Spinal cord (tissue), 10 donors: ENCODE results near the gene CASZ1. TPM values are rescaled to one million over a fixed set of nuclear protein-coding genes. Genes with fewer than 3 reads are reported as not detected.

Source experiments
- DNase-seq, 6 donors: peaks; one replicate each; pipeline versions ENCODE4 v3.0.0 to v3.0.0-alpha.2; 2013 to 2015; ENCODE audit warnings: low spot score in 6 of 6, low read depth in 4 of 6
- H3K27ac ChIP-seq: one replicate; pipeline ENCODE4 v1.5.1; 2013; ENCODE audit warnings: low read depth, low read length, control low read depth
- H3K27me3 ChIP-seq: one replicate; pipeline ENCODE4 v1.6.1; 2013; ENCODE audit warnings: low read length; ENCODE audit not compliant: control insufficient read depth, insufficient read depth
- H3K36me3 ChIP-seq: one replicate; pipeline ENCODE4 v1.6.1; 2013; ENCODE audit warnings: low read length; ENCODE audit not compliant: control insufficient read depth, insufficient read depth
- H3K4me1 ChIP-seq: one replicate; pipeline ENCODE4 v1.6.1; 2013; ENCODE audit warnings: low read length; ENCODE audit not compliant: control insufficient read depth, insufficient read depth
- H3K4me3 ChIP-seq: one replicate; pipeline ENCODE4 v1.5.1; 2013; ENCODE audit warnings: low read depth, low read length, control low read depth
- H3K9me3 ChIP-seq: one replicate; pipeline ENCODE4 v1.6.1; 2013; ENCODE audit warnings: low read length; ENCODE audit not compliant: control insufficient read depth, insufficient read depth
- WGBS: methylation state at CpG from one replicate; pipeline ENCODE4 v1.1.5; 2013; ENCODE audit warnings: missing lambda C conversion rate; ENCODE audit not compliant: insufficient coverage; 5-methylcytosine and 5-hydroxymethylcytosine counted together
- polyA plus RNA-seq, 2 donors: library from polyadenylated mRNA; unstranded; fragments of 120-200 nt; gene quantifications; one replicate each; pipeline ENCODE4 v1.2.1, GENCODE V29; 2013; ENCODE audit not compliant: insufficient read length in 2 of 2
- total RNA-seq, 2 donors: library from RNA; depleted of rRNA in 1 of 2; stranded (reverse); fragments of 120-200 nt in 1 of 2; fragments of >200 nt in 1 of 2; gene quantifications; one replicate each; pipeline versions ENCODE4 v1.2.3 to v1.2.4, GENCODE V29; 2013 to 2014
- donor health status: healthy.

Gene CASZ1
- total and polyA plus RNA-seq, 4 donors, result 6.0 to 18.7 (median 11.3) TPM

DNA sequence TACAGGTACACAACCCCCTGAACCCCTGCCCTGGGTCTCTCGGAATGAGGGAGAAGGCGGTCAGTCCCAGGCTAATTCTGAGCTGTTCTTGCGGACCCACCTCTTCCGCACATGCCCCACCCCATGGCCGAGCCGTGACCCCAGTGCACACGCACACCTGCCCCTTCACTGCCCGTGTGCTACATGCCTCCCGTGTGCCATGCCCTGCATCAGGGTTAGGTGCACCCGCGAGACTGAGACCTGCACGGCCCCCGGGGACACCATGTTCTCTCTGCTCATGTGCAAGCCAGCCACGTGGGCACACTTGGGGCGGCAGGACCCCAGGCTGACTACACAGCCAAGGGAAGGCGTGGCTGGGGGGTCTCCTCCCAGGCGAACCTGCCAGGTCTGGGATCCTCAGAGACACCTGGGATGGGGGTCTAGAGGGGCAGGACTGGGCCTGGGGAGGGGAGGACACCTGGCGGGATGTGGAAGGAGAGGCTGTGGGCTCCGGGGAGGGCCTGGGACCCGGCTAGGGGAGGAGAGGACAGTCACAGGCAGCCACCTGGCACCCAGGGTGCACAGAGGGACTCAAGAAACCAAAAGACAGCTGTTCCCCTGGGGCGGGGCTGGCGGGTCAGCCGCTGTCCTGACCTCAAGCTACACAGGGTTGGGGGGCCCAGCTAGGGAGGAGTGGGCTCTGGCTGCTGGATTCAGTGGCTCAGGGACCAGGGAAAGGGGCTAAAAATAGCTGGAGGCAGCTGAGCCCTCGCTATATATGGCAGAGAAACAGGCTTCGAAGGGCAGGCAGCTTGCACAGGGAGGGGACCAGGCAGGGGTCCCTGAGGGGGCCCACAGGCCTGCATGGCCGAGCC, 133.4 kb downstream of the CASZ1 start:
- peak overlapping the region; percentile 73 for H3K27ac ChIP-seq
- H3K27me3 ChIP-seq, result peaks cover 10% of the 10 kb centered on the region
- H3K4me1 ChIP-seq, result peaks cover 47% of the 10 kb centered on the region
- H3K9me3 ChIP-seq, result no peaks in the 10 kb centered on the region
- H3K36me3 ChIP-seq, result peaks cover 54% of the 10 kb centered on the region
- WGBS, result 68% methylated on average over 26 of the region's 26 CpGs
- no peak overlapping the region for H3K4me3 ChIP-seq
- DNase-seq, result no peak

DNA sequence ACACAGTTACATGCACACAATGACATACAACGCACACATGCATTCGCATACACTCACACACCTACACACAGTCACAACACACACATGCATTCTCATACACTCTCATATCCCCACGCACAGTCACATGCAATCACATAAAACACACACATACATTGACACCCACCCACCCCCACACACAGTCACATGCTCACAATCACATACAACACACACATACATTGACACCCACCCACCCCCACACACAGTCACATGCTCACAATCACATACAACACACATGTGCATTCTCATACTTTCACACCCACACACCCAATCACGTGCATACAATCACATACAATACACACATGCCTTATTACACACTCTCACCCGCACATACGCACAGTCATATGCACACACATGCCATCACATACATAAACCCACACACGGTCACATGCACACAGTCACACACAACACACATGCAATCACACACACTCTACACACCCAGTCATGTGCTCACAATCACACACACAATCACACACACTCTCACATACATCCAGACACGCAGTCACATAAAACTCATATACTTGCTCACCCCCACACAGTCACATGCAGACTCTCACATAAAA, 134.3 kb downstream of the CASZ1 start:
- Histone ChIP-seq H3K27ac (no peak overlapping the region), H3K36me3 (peaks cover 54% of the 10 kb centered on the region)
- 95% methylated on average over 8 of the region's 8 CpGs for WGBS

DNA sequence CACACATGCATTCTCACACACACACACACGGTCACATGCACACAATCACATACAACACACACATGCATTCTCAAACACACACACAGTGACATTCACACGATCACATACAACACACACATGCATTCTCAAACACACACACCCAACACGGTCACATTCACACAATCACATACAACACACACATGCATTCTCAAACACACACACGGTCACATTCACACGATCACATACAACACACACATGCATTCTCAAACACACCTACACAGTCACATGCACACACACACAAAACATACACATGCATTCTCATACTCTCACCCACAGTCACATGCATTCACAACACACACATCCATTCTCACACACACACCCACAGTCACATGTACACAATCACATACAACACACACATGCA, 135.0 kb downstream of the CASZ1 start:
- DNase-seq, result no peak
- no peaks in the 10 kb centered on the region for H3K9me3 ChIP-seq
- peaks cover 58% of the 10 kb centered on the region for H3K36me3 ChIP-seq
- 93% methylated on average over 5 of the region's 5 CpGs for WGBS
- no peak overlapping the region for H3K4me3 ChIP-seq
- no peak overlapping the region for H3K27ac ChIP-seq
- peaks cover 6% of the 10 kb centered on the region for H3K27me3 ChIP-seq
- H3K4me1 ChIP-seq, result peaks cover 31% of the 10 kb centered on the region

More for the DNA sequence above, 134.3 kb downstream of the CASZ1 start:
- DNase-seq, result no peak
- Histone ChIP-seq H3K4me3 (no peak overlapping the region), H3K27me3 (peaks cover 10% of the 10 kb centered on the region), H3K4me1 (peaks cover 38% of the 10 kb centered on the region), H3K9me3 (no peaks in the 10 kb centered on the region)

DNA sequence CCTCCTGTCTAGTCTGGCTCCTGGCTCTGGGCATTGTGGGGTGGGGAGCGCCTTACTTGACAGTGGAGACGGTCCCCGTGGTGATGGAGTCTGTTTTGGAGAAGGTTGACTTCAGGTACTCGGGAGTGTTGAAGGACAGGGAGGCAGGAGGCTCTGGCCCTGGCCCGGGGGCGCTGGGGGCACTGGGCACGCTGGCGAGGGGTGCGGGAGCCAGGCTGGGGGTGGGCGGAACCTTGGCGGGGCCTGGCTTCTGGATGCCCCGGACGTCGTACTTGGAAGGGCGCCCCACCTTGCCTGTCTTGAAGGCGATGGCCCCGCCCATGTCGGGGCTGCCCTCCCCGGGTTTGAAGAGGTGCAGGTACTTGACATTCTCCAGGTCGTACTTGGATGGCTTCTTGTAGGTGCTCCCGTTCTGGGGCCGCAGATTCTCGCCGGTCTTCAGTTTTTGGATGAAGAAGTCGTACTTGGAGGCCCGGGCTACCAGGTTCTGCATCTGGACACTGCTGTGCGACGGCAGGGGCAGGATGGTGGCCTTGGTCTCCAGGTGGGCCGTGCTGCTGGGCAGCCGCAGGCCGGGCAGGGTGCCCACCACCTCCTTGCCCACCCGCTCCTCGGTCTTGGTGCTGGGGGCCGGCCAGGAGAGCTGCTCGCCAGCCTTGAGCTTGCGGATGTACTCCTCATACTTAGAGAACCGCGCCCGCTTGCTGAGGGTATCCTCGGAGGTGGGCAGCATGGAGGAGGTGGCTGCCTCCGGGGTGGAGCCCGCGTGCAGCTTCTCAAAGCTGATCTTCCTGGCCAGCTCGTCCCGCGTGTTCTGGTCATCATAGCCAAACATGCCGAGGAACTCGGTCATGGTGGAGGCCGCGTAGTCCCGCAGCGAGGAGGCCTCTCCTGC, 136.6 kb downstream of the CASZ1 start:
- 93% methylated on average over 41 of the region's 52 CpGs for WGBS
- Histone ChIP-seq H3K27me3 (no peaks in the 10 kb centered on the region), H3K4me3 (no peak overlapping the region), H3K9me3 (no peaks in the 10 kb centered on the region), H3K4me1 (peaks cover 21% of the 10 kb centered on the region), H3K27ac (no peak overlapping the region), H3K36me3 (peaks cover 64% of the 10 kb centered on the region)
- no peak for DNase-seq

DNA sequence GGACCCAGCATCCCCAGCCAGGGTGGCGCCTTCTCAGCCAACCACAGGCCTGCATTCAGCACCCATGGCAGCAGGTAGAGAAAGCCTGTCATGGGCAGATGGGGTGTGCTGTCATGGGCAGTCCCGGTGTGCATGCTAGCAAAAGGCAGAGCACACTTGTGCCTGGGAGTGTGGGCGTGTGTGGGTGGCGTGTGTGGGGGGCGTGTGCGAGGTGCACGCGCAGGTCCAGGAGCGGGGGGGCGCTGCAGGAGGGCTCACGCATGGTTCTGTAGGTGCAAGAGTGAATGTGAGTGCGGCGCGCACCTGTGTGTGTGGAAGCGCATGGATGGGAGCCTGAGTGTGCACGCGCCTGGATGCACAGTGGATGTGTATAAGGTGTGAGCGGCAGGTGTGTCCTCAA, 137.2 kb downstream of the CASZ1 start:
- no peak overlapping the region for H3K4me3 ChIP-seq
- no peaks in the 10 kb centered on the region for H3K9me3 ChIP-seq
- 97% methylated on average over 16 of the region's 18 CpGs for WGBS
- no peak overlapping the region for H3K27ac ChIP-seq
- peaks cover 16% of the 10 kb centered on the region for H3K4me1 ChIP-seq
- peaks cover 62% of the 10 kb centered on the region for H3K36me3 ChIP-seq
- no peaks in the 10 kb centered on the region for H3K27me3 ChIP-seq
- no peak for DNase-seq

DNA sequence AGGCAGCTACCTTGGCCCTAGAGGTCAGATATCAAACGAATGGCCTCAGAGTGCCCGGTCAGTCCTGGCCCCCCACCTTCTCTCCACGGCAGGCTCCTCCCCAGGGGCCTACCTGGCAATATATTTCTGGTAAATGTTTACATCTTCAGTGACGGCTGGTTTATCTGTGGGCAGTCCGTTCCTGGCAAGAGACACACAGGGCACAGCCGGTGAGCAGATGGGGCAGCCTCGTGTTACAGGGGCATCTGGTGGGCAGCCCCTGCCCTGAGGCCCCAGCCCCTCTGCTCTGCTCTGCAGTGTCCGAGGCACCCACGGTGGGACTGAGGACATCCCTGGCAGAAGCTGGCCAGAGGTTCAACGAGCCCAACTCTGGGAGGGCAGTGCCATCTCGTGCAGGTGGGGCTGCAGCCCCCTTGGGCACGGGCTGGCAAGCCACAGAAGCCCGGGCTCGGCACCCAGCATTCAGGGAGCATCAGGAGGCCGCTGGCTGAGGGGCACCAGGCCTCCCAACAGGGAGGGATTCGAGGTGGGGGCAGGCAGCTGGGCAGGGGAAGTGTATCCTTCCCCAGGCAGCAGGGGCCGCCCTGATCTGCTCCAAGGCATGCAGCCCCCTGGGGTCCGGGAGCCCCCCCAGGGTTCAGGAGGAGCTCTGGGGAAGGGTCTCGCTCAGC, 137.9 kb downstream of the CASZ1 start:
- Histone ChIP-seq H3K27me3 (no peaks in the 10 kb centered on the region), H3K27ac (no peak overlapping the region), H3K4me3 (no peak overlapping the region), H3K4me1 (peaks cover 9% of the 10 kb centered on the region), H3K36me3 (peaks cover 65% of the 10 kb centered on the region), H3K9me3 (no peaks in the 10 kb centered on the region)
- no peak for DNase-seq
- WGBS, result 72% methylated on average over 13 of the region's 19 CpGs

DNA sequence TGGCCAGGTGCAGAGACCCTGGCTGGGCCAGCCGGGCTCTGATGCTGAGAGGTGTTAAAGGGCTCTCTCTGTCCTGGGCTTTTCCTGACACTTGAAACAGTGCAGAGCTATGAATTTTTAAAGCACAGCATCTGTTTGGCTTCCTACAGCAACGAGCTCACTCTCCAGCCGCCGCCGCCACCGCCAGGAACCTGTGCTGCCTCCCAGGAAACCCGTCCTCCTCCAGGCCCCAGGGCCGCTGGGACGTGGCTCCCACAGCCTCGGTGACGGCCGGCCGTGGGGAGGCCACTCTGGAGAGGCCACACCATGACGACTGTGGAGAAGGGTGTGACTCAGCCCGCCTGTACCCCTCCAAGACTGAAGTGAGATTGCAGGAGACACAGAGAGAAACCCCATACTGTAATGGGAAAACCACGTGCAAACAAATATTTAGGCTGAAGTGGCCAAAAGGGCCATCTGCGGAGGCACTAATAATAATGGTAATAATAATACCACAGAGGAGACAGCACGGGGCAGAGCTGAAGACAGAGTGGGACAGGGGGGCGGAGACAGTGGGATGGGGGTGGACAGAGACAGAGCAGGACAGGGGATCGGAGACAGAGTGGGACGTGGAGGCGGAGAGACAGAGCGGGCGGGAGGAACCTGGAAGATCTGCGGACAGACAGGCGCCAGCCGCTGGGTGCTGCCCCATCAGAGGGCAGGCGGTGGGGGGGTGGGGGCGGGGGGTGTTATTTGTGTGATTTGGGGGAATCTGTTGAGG, 139.2 kb downstream of the CASZ1 start:
- no peak for DNase-seq
- no peaks in the 10 kb centered on the region for H3K4me1 ChIP-seq

DNA sequence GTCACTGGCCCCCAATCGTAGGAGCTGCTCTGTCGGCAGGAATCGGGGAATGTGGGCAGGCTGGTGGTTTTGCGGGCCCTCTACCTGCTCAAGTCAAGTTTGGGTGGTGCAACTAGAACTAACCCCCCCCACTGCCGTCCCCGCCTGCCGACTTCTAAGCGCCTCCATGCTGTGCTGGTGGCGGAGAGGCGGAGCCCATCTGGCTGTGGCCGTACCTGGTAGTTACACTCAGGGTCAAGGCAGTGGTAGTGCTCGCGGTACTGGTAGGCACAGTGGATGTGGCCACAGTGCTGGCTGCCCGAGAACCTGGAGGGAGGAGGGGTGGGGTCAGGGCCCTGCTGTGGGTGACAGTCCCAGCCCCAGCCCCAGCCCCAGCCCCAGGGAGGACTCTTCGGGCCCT, 140.0 kb downstream of the CASZ1 start:
- Histone ChIP-seq H3K36me3 (peaks cover 76% of the 10 kb centered on the region), H3K4me1 (peaks cover 7% of the 10 kb centered on the region), H3K9me3 (no peaks in the 10 kb centered on the region), H3K27me3 (peaks cover under 1% of the 10 kb centered on the region), H3K27ac (no peak overlapping the region), H3K4me3 (no peak overlapping the region)
- DNase-seq, result no peak
- WGBS, result 88% methylated on average over 13 of the region's 15 CpGs

More for the DNA sequence above, 139.2 kb downstream of the CASZ1 start:
- H3K9me3 ChIP-seq, result no peaks in the 10 kb centered on the region
- peaks cover 70% of the 10 kb centered on the region for H3K36me3 ChIP-seq
- WGBS, result 58% methylated on average over 22 of the region's 29 CpGs
- no peak overlapping the region for H3K4me3 ChIP-seq
- no peaks in the 10 kb centered on the region for H3K27me3 ChIP-seq
- H3K27ac ChIP-seq, result no peak overlapping the region
